ENCODE results near the gene CCL17. TPM values are rescaled to one million over a fixed set of nuclear protein-coding genes. Genes with fewer than 3 reads are reported as not detected.
A peak's percentile ranks its signal among the peaks of the same experiment; 100 is the strongest.

CCL17 gene
- total and polyA plus RNA-seq, 2 of the 4 experiments (the other 2 are of a cell fraction): not detected

DNA sequence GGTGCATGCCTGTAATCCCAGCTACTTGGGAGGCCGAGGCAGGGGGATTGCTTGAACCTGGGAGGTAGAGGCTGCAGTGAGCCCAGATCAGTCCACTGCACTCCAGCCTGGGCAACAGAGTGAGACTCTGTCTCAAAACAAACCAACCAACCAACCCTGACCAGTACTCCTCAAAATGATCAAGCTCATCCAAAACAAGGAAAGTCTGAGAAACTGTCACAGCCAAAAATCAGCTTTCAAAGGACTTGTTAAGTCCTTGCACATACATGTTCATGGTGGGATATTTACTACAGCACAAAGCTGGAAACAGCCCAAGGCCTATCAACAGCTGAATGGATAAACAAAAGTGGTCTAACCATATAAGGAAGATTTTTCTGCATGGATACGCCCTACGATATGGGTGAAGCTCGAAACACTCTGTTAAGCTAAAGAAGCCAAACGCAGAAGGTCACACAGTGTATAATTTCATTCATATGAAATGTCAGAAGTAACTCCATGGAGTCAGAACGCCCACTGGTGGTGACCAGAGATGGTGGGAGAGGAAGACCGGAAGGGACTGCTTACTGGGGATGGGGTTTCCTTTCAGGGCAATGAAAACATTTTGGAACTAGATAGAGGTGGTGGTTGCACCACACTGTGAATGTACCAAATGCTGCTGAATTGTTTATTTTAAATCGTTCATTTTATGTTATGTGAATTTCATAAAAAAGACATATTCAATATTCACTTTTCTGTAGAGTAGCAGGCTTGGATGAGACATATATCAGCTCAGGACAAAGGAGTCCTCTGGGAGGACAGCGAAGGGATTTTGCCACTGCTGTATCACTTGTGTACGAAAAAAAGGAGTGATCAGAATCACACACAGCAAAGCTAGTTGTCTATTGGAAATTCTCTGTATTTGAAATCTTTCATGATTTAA, 17.7 kb downstream of the CCL17 start:
- Histone ChIP-seq H3K9ac (ENCODE audit: low read depth, low read length) (peak overlapping the region; percentile 38; the same call in 1 of the 2 replicates), H2AFZ (replicated peaks; ENCODE audit: low read length, poor library complexity) (no peak overlapping the region), H3K4me2 (ENCODE audit: low read depth, low read length) (no peak overlapping the region), H4K20me1 (ENCODE audit: insufficient read depth, low read length) (no peaks in the 10 kb centered on the region), H3K18ac (ENCODE audit: low read depth, low read length) (no peak overlapping the region), H3K4me3 (ENCODE audit: insufficient read depth, low read depth, low read length) (no peak overlapping the region), H3K36me3 (ENCODE audit: control insufficient read depth, insufficient read depth, low read length) (peaks cover 4% of the 10 kb centered on the region), H3K79me1 (ENCODE audit: low read depth in 1 of 2, low read length in 2 of 2) (no peaks in the 10 kb centered on the region), H3K4ac (ENCODE audit: low read depth, low read length) (no peak overlapping the region; the same call in 1 of the 2 replicates), H2BK5ac (ENCODE audit: low read depth, low read length, poor library complexity, severe bottlenecking) (no peak overlapping the region), H2BK20ac (ENCODE audit: low read depth, low read length) (no peak overlapping the region), H4K91ac (ENCODE audit: insufficient read depth, low read depth, low read length) (peak overlapping the region; percentile 57), H3K4me1 (ENCODE audit: control insufficient read depth, insufficient read depth, low read length) (peaks cover 2% of the 10 kb centered on the region), H3K14ac (replicated peaks; ENCODE audit: low read depth, low read length) (0 out of 2 replicates have a peak overlapping the region, but pooled peaks have one; percentile 0), H2AK9ac (replicated peaks; ENCODE audit: low read depth, low read length, poor library complexity) (no peak overlapping the region), H3K56ac (ENCODE audit: extremely low read depth, insufficient read depth, low read length) (no peak overlapping the region), H4K5ac (ENCODE audit: low read depth, low read length) (peak overlapping the region; percentile 18; the same call in 1 of the 2 replicates), H3K27ac (ENCODE audit: insufficient read depth, low read length) (no peak overlapping the region), H2BK120ac (ENCODE audit: low read depth, low read length) (0 out of 2 replicates have a peak overlapping the region, but pooled peaks have one; percentile 16), H4K8ac (ENCODE audit: low read depth in 2 of 2, low read length in 2 of 2) (peak overlapping the region; percentile 73 to 90), H3K9me1 (ENCODE audit: insufficient read depth, low read length) (no peaks in the 10 kb centered on the region), H3K27me3 (ENCODE audit: control insufficient read depth, insufficient read depth, low read length) (no peaks in the 10 kb centered on the region), H2AK5ac (ENCODE audit: low read depth, low read length) (no peak overlapping the region), H3K9me3 (ENCODE audit: control insufficient read depth, insufficient read depth, low read length) (no peaks in the 10 kb centered on the region), H2BK15ac (ENCODE audit: low read depth, low read length) (no peak overlapping the region), H3K23ac (ENCODE audit: low read depth, low read length) (no peak overlapping the region)
- peak; percentile 72 for DNase-seq
- no TSS peak for BruUV-seq (replicated peaks)
- ChIA-PET CTCF (interaction anchor here (0.5 to 4.5 kb wide), 5 partner anchors 9 to 253 kb away, joined by 3 to 30 read pairs (median 3); no protein-coding TSS in a partner anchor), POLR2A (ENCODE audit: unreplicated experiment) (interaction anchor here (0.5 kb wide), 1 partner anchor 444 kb away, joined by 3 read pairs; no protein-coding TSS in a partner anchor)
- ATAC-seq (ENCODE audit: low read depth): peak; percentile 91
- WGBS, 2 experiments (ENCODE audit: extremely low coverage in 2 of 2, insufficient read length in 1 of 2): 14% methylated on average over 7 of the region's 10 CpGs; no CpG with 5 or more reads in 1 of the 2 experiments
- intact Hi-C loops (cut with micrococcal nuclease) (loop anchor here (1.0 kb wide), 2 partner anchors 97 to 122 kb away; no protein-coding TSS in a partner anchor), dilution Hi-C loops (cut with HindIII; ENCODE audit: low sequenced_read_pairs, unreplicated experiment) (no loop called here), in situ Hi-C loops (cut with MboI; ENCODE audit: low sequenced_read_pairs) (no loop called here)
- no peak for TF ChIP-seq FOS (IDR thresholded peaks at IDR 0.05; ENCODE audit: low read depth, low read length)
- TF ChIP-seq, protein P1, sequence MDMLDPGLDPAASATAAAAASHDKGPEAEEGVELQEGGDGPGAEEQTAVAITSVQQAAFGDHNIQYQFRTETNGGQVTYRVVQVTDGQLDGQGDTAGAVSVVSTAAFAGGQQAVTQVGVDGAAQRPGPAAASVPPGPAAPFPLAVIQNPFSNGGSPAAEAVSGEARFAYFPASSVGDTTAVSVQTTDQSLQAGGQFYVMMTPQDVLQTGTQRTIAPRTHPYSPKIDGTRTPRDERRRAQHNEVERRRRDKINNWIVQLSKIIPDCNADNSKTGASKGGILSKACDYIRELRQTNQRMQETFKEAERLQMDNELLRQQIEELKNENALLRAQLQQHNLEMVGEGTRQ (IDR thresholded peaks at IDR 0.05; ENCODE audit: low read depth, low read length): no peak
- TF ChIP-seq MAZ (IDR thresholded peaks at IDR 0.05; ENCODE audit: borderline replicate concordance, low read depth, low read length): 0 out of 2 replicates have a peak, but pooled peaks have one; percentile 14
- TF ChIP-seq, protein P2, sequence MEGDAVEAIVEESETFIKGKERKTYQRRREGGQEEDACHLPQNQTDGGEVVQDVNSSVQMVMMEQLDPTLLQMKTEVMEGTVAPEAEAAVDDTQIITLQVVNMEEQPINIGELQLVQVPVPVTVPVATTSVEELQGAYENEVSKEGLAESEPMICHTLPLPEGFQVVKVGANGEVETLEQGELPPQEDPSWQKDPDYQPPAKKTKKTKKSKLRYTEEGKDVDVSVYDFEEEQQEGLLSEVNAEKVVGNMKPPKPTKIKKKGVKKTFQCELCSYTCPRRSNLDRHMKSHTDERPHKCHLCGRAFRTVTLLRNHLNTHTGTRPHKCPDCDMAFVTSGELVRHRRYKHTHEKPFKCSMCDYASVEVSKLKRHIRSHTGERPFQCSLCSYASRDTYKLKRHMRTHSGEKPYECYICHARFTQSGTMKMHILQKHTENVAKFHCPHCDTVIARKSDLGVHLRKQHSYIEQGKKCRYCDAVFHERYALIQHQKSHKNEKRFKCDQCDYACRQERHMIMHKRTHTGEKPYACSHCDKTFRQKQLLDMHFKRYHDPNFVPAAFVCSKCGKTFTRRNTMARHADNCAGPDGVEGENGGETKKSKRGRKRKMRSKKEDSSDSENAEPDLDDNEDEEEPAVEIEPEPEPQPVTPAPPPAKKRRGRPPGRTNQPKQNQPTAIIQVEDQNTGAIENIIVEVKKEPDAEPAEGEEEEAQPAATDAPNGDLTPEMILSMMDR (conservative IDR thresholded peaks at IDR 0.05; ENCODE audit: low read depth, low read length): peak; percentile 83
- TF ChIP-seq BHLHE40 (IDR thresholded peaks at IDR 0.05; ENCODE audit: low read depth, low read length): no peak
- TF ChIP-seq RAD21 (IDR thresholded peaks at IDR 0.05; ENCODE audit: low read length): peak; percentile 83
- no peak for TF ChIP-seq RCOR1 (IDR thresholded peaks at IDR 0.05; ENCODE audit: insufficient replicate concordance, low read length)
- no peak for TF ChIP-seq RFX5 (IDR thresholded peaks at IDR 0.05; ENCODE audit: low read depth, low read length)
- TF ChIP-seq POLR2A (IDR thresholded peaks at IDR 0.05; ENCODE audit: low read depth, low read length): no peak
- no peak for TF ChIP-seq MAFK (IDR thresholded peaks at IDR 0.05; ENCODE audit: low read depth, low read length)
- no peak for TF ChIP-seq MXI1 (IDR thresholded peaks at IDR 0.05; ENCODE audit: borderline replicate concordance, low read depth, low read length)
- TF ChIP-seq SMC3 (IDR thresholded peaks at IDR 0.05; ENCODE audit: low read depth, low read length): peak; percentile 77
- TF ChIP-seq, protein P3, sequence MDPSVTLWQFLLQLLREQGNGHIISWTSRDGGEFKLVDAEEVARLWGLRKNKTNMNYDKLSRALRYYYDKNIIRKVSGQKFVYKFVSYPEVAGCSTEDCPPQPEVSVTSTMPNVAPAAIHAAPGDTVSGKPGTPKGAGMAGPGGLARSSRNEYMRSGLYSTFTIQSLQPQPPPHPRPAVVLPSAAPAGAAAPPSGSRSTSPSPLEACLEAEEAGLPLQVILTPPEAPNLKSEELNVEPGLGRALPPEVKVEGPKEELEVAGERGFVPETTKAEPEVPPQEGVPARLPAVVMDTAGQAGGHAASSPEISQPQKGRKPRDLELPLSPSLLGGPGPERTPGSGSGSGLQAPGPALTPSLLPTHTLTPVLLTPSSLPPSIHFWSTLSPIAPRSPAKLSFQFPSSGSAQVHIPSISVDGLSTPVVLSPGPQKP (IDR thresholded peaks at IDR 0.05; ENCODE audit: borderline replicate concordance, low read depth, low read length): no peak

All from IMR-90 (cell line).